ENCODE results near the gene DNASE1L1. TPM values are rescaled to one million over a fixed set of nuclear protein-coding genes. Genes with fewer than 3 reads are reported as not detected.

DNASE1L1 gene
- total RNA-seq, 4 donors from 2014 or later = 40.7 to 92.9 (median 61.6) TPM

DNA sequence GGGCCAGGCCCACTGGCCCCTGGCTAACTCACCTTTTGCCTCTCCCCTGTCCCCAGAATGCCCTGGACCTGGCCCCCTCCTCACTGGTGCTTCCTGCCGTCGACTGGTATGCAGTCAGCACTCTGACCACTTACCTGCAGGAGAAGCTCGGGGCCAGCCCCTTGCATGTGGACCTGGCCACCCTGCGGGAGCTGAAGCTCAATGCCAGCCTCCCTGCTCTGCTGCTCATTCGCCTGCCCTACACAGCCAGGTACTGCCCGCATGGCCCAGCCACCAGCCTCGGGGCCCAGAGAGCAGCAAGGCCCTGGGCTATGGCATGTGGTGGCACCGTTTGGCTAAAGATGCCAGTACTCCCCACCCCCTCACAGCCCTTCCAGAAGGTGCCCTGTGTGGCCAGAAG is 23.2 kb upstream of the DNASE1L1 start:
- Histone ChIP-seq H3K9me3 (no peaks in the 10 kb centered on the region), H3K36me3 (peaks cover 3 to 7% of the 10 kb centered on the region in 2 donors), H3K4me3 (replicated peaks in 1 of 3) (no peak overlapping the region), H3K27ac (no peak overlapping the region), H3K4me1 (peaks cover 3% of the 10 kb centered on the region in 2 donors), H3K27me3 (no peaks in the 10 kb centered on the region)
- DNase-seq = no peak
- intact Hi-C loops (cut with DNase I) = no loop called here
- no peak for TF ChIP-seq POLR2A (IDR thresholded peaks at IDR 0.05)
- TF ChIP-seq, protein P1, sequence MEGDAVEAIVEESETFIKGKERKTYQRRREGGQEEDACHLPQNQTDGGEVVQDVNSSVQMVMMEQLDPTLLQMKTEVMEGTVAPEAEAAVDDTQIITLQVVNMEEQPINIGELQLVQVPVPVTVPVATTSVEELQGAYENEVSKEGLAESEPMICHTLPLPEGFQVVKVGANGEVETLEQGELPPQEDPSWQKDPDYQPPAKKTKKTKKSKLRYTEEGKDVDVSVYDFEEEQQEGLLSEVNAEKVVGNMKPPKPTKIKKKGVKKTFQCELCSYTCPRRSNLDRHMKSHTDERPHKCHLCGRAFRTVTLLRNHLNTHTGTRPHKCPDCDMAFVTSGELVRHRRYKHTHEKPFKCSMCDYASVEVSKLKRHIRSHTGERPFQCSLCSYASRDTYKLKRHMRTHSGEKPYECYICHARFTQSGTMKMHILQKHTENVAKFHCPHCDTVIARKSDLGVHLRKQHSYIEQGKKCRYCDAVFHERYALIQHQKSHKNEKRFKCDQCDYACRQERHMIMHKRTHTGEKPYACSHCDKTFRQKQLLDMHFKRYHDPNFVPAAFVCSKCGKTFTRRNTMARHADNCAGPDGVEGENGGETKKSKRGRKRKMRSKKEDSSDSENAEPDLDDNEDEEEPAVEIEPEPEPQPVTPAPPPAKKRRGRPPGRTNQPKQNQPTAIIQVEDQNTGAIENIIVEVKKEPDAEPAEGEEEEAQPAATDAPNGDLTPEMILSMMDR (IDR thresholded peaks at IDR 0.05) = no peak
- WGBS, 2 donors = 100% methylated on average over 1 of the region's 8 CpGs; no CpG with 5 or more reads in 1 of the 2 donors

DNA sequence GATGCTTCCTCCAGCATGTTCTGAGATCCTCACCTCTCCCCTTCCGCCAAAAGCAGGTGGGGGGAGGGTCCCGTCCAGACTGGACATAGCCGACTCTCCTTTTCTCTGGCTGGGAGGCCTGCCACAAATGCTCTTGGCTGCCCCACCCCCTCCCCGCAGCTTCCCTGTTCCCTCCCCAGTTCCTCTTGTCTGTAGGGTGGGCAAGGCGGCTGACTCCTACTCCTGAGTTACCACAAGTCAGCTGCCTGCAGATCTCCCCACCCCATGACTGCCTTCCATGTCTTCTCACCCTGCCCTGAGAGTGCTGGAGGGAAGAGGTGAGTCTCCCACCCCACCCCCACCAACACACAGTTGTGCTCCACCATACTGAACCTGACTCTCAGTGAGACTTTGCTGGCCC is 22.3 kb upstream of the DNASE1L1 start:
- TF ChIP-seq, protein P1 (IDR thresholded peaks at IDR 0.05) = no peak
- TF ChIP-seq POLR2A (IDR thresholded peaks at IDR 0.05) = no peak
- no peak overlapping the region for H3K27ac ChIP-seq
- 81 to 84% methylated on average over 5 of the region's 5 CpGs for WGBS, 2 donors
- H3K9me3 ChIP-seq = no peaks in the 10 kb centered on the region
- intact Hi-C loops (cut with DNase I) = no loop called here
- H3K4me1 ChIP-seq = peaks cover 3% of the 10 kb centered on the region in 2 donors
- H3K36me3 ChIP-seq = peaks cover 3 to 7% of the 10 kb centered on the region in 2 donors
- H3K4me3 ChIP-seq (replicated peaks in 1 of 3) = no peak overlapping the region
- no peak for DNase-seq
- no peaks in the 10 kb centered on the region for H3K27me3 ChIP-seq

DNA sequence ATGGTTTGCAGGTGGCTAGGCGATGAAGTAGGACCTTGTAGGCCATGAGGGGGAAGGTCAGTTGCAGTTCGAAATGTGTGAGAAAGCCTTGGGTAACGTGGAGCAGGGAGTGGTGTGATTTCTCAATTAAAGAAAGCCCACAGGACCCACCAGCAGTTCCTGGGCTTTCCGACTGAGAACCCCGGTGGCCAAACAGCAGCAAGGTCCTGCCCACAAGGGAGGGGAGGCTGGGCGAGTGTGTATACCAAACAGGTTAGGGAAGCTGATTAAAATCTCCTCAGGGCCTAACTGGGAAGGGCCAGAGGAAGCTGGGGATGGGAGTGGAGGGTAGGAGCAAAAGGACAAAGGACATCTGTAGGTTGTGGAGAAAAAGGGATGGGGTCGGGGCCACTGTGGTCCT is 21.9 kb upstream of the DNASE1L1 start:
- H3K4me1 ChIP-seq = peaks cover 3% of the 10 kb centered on the region in 2 donors
- intact Hi-C loops (cut with DNase I) = no loop called here
- DNase-seq = no peak
- TF ChIP-seq, protein P1 (IDR thresholded peaks at IDR 0.05) = no peak
- TF ChIP-seq POLR2A (IDR thresholded peaks at IDR 0.05) = no peak
- peaks cover 3 to 7% of the 10 kb centered on the region in 2 donors for H3K36me3 ChIP-seq
- H3K27me3 ChIP-seq = no peaks in the 10 kb centered on the region
- no peak overlapping the region for H3K4me3 ChIP-seq (replicated peaks in 1 of 3)
- WGBS, 2 donors = 78 to 83% methylated on average over 7 of the region's 7 CpGs
- no peaks in the 10 kb centered on the region for H3K9me3 ChIP-seq
- no peak overlapping the region for H3K27ac ChIP-seq

DNA sequence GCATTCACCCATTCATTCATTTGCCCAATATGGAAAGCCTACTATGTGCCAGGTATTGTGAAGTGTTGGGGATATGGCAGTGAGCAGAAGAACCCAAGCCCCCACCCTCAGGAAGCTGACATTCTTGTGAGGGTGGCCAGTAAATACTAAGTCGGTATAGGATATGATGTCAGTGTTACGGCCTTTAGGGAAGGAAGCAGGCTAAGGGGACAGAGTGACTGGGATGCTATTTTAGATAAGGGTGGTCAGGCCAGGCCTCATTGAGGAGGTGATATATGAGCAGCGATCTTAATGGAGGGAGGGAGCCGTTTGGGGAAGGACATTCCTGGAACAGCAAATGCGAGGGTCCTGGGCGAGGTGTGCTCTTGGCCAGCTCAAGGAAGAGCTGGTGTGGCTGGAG is 21.4 kb upstream of the DNASE1L1 start:
- H3K27me3 ChIP-seq = no peaks in the 10 kb centered on the region
- intact Hi-C loops (cut with DNase I) = no loop called here
- 63 to 78% methylated on average over 6 of the region's 6 CpGs for WGBS, 2 donors
- H3K36me3 ChIP-seq = peaks cover 3 to 7% of the 10 kb centered on the region in 2 donors
- H3K9me3 ChIP-seq = no peaks in the 10 kb centered on the region
- H3K27ac ChIP-seq = no peak overlapping the region
- peaks cover 3% of the 10 kb centered on the region in 2 donors for H3K4me1 ChIP-seq
- TF ChIP-seq POLR2A (IDR thresholded peaks at IDR 0.05) = no peak
- TF ChIP-seq, protein P1 (IDR thresholded peaks at IDR 0.05) = no peak
- no peak for DNase-seq
- no peak overlapping the region for H3K4me3 ChIP-seq (replicated peaks in 1 of 3)

DNA sequence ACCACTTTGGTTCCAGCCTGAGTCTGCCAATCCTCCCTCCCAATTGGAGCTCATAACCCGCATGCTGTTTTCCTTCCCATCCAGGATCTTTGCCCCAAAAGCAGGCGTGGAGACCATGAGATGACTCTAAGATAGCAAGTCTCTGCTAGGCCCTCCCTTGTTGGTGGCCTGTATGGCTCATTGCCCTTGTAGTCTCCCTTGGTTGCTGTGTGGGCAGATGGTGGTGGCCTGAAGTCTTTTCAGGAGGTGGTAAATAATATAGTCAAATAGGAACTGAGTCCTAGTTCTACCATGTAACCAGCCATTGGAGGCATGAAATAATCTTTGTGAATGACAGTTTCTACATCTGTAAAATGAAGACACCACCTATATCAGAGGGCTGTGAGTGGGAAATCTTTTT is 20.7 kb upstream of the DNASE1L1 start:
- TF ChIP-seq, protein P1 (IDR thresholded peaks at IDR 0.05) = no peak
- TF ChIP-seq POLR2A (IDR thresholded peaks at IDR 0.05) = no peak
- Histone ChIP-seq H3K4me1 (peaks cover 3% of the 10 kb centered on the region in 2 donors), H3K4me3 (replicated peaks in 1 of 3) (peak overlapping the region in 1 of 3 donors; percentile 52), H3K9me3 (no peaks in the 10 kb centered on the region), H3K27ac (no peak overlapping the region), H3K27me3 (no peaks in the 10 kb centered on the region), H3K36me3 (peaks cover 3 to 7% of the 10 kb centered on the region in 2 donors)
- intact Hi-C loops (cut with DNase I) = no loop called here
- 93% methylated on average over 2 of the region's 2 CpGs; no CpG with 5 or more reads in 1 of the 2 donors for WGBS, 2 donors
- no peak for DNase-seq

All from thyroid gland (tissue), 4 donors.